ENCODE results near the gene LMO1.

The LMO1 gene

DNA sequence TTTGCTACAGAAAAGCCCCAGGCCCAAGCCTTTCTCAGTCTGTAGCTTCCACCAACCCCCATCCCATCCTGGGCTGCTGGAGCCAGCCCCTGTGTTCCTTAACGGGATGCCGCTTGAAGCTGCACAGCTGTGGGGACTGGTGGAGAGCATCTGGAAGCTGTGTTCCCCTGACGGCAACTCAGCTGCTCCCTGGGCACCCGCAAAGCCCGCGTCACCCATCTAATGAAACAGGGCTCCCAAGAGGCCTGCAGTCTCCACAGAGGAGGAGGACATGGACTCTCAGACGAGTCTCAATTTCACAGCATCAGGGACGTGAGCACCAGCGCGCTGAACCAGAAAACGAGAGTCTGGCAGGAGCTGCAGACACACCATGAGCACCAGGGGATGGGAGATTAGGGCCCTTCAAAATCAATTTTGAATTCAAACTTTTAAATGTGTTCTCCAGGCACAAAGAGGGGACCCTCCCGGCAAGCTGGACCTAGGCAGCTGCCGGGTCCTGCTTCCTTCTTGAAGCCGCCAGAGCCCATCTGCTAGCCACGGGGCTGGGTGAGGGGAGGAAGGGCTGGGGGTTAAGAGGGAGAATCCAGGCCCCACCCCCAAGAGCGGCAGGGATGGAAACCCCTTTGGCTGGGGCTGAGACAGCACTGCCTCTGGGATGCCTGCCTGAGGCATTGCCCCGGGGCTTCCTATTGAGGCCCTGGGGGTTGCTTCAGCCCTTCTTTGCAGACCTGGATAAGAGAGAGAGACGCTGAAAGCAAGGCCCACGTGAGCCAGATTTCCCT, 21.0 kb downstream of the LMO1 start:
- DNase-seq (ENCODE audit: low spot score): no peak

DNA sequence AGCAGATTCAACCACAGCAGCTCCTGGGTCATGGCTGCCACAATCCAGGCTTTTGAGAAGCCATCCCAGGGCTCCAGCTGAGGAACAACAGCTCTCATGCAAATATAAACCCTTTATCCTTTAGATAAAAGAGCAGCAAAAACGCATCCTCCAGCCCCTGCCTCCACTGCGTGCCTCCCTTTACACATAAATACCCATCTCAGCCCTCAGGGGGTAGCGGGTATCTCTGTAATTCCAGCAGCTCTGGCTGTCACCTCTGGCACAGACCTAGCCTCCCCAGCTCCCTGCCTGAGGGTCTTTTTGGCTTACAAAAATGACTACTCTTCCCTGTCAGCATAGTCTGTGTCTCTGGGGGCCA, 21.6 kb downstream of the LMO1 start:
- DNase-seq (ENCODE audit: low spot score): no peak

DNA sequence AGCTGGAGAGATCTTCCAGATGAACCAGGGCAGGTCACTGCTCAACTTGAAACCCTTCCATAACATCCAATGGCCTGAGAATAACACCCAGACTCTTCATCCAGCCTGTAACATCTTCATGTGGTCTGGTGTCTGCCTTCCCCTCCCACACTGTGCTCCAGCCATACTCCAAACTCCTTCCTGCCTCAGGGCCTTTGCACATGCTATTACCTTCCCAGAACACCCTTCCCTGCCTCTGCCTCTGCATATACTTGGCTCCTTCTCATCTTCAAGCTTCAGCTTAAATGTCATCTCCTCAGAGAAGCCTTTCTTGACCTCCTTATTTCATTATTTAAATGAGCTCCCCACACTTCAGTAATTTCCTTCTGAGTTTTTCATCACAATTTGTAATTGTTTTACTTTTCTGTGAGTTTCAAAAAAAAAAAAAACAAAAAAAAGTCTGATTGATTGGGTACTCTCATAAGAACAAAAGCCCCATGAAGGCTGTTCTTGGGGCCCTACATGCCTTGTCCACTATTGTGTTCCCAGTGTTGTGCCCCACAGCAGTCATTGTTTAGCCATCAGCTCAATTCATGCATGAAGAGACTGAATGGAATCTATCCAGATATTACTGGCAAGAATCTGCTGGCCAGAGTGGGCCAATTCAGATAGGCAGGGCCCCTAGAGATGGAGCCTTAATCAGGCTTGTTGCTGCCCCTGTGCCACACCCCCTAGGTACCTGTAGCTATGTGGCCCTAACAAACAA, 22.1 kb downstream of the LMO1 start:
- no peak for DNase-seq (ENCODE audit: low spot score)

DNA sequence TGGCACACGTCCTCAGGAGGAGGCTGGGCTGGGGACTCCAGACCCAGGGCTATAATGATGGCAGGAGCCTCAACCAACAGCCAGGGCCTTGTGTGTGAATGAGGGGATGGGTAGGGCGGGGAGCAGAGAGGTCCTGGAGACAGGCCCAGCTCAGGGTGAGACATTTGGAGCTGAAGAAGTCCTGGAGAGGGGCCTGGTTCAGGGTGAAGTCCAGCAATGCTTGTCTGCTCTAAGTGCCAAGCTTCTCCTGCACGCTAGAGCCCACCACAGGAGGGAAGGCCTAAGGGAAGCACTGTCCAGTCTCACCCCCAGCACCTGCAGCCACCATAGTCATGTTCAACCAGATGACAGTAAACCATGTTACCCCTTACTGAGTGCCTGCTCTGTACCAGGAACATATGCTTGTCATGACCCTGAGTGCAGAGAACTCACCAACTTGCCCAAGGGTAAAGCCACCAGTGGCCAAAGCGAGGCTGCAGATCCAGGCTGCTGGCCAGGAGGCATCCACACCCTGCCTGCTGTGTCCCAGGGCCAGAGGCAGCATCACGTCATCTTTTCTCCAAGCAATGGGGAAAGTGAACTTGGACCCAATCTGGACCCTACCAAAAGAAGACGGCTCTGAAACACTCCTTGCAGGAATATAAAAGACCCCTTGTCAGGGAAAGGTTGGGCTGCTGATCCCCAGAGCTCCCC, 24.0 kb downstream of the LMO1 start:
- no peak for DNase-seq (ENCODE audit: low spot score)

DNA sequence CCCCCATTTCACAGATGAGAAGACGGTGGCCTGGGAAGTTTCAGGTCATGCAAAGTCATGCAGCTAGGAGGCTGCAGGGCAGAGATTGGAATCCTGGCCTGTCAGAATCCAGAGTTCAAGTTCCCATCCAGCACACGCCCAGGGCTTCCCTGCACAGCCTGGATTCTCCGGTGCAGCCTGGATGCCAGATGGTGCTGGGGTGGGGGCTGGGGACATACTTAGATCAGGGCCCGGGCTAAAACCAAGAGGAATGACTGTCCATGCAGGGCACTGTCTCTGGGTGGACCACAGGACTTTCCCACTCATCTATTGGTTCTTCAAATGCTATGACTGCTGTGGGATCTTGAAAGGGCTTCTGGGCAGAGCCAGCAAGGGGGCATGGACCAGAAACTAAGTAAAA, 24.6 kb downstream of the LMO1 start:
- no peak for DNase-seq (ENCODE audit: low spot score)

DNA sequence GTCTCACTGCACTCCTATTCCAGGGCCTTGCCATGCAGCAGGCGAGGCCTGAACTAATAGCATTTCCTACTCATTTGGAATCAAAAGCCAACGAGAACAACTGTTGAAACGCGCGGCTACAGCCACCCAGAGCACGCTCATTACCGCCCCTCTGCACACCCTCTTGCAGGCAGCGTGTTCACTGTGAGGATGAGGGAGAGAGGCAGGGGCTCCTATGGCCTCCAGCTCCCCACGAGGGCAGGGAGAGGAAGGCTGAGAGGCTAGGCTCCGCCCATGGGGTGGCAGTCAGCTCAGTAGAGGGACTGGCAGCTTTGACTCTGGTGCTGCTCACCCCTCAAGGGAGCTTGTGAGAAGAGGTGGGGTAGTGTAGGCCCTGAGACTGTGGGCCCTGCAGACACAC, 26.2 kb downstream of the LMO1 start:
- no peak for DNase-seq (ENCODE audit: low spot score)

DNA sequence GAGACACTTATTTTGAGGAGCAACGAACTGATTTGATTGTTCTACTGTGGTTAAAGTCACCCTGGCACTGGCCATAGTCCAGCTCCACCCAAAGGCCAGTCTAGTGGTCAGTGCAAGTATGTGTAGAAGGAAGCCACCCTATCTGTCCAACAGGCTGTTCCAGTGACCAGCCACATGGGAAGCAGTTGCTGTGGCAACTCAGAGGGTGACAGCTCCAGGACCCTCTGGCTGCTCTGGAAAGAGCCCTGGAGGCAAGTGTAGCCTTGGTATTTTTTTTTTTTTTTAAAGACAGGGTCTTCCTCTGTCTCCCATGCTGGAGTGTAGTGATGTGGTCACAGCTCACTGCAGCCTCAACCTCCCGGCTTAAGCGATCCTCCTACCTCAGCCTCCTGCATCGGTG, 27.8 kb downstream of the LMO1 start:
- DNase-seq (ENCODE audit: low spot score): no peak

DNA sequence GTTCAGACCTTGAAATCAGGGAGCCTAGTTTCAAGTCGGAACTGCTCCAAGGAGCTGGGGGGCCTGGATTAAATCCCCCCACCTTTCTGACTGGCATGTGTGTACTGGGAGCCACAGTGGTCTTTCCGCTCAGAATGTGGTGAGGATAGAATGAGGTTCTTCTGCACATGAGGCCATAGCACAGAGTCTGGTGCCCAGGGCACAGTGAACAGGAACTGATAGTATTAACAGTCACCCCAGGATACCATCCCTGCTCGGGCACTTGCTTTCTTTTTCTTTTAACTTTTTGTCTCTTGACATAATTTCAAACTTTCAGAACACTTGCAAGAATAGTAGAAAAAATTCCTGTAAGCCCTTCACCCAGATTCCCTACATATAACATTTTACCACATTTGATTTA, 28.8 kb downstream of the LMO1 start:
- no peak for DNase-seq (ENCODE audit: low spot score)

DNA sequence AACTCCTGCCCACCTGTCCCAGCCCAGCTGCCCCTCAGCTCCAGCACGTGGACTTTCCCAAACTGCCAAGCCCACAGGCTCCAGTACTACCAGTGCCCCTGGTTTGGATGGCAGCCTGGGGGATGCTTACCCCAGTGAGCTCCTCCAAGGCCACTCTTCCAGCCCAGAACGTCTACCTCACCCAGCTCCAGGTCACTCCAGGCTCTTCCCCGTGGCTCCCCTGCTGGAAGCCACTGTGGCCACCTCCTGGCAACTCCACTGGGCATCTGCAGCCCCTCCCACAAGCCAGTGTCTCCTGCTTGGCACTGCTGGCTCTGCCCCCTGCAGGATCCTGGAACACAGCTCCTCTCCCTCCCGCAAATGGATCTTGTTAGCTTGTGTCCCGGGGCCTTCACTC, 29.3 kb downstream of the LMO1 start:
- DNase-seq (ENCODE audit: low spot score): no peak

DNA sequence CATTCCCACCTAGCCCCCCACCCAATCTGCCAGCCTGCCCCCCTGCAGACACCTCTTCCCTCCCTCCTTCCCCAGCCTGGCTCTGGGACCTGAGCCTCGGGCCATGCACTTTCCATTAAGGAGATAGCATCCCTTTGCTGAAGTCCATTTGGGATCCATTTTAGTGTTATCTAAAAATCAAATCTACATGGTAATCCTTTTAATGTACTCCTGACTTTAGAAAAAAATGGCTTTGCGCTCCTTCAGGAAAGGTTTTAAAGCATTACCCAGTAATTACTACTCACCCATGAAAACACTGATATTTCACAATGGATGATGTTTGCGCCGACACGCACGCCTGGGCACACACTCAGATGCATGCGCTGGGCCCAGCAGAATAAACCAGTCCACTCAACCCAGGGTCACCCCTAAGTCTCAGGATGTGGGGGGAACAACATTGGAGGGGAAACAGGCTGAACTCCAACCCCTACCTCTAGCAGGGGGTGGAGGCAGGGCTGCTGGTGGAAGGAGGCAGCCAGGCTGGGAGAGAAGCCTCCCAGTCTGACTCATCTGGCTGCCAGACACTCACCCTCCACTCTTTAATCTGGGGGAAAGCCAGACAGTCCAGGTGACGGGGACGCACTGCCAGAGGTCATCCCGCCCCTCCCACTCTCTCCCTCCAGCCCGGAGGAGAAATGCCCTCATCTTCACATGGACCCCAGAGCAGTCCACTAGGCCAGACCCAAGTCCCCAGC, 29.8 kb downstream of the LMO1 start:
- no peak for DNase-seq (ENCODE audit: low spot score)

DNA sequence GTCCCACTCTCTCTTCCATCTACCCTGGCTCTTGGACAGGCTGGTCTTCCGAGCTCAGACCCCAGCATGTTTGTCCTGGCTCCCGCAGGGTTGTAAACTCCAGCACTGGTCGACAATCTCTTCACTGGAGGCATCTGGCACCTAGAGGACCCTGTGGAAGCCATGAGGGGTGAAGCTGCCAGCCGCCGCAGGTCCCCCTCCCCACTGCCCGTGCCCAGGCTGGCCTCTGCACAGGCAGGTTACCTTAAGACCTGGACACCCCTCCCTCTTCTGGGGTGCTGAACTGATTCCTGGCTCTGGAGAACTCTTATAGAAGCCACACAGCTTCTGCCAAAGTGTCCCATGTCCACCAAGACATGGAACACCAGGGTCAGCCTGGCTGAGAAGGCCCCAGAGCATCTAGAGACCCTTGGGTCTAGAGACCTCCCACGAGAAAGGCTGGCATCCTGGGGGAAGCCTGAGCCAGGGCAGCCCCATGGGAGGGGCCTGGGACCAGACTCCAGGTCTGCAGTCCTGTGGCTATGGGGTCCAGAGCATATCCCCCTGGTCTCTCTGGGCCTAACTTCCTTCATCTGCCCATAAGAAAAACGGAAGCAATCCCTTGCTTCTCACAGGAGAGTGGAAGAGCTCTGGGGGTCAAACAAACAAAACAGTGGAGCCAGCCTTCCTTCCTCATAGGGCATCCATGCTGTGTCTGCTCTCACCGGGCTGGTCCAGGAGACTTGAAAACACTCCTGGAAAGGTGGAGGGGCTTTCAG, 30.6 kb downstream of the LMO1 start:
- no peak for DNase-seq (ENCODE audit: low spot score)

DNA sequence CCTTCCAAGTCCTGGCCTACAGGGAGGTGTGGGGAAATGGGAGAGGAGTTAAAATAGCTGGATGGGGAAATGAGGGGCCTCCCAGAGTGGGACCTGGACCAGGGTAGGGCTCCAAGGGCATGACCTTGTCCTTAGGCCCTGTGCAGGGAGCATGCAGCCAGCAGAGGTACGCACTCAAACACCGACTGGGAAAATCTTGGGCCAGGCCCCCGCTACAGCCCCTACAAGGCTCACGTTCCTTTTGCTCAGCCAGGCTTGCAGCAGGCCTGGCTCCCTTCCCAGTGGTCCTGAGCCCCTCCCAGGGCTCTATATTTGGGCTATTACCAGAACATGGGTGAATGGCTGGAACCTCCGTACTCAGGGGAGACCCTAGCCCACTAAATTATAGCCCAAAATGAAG, 31.3 kb downstream of the LMO1 start:
- no peak for DNase-seq (ENCODE audit: low spot score)

DNA sequence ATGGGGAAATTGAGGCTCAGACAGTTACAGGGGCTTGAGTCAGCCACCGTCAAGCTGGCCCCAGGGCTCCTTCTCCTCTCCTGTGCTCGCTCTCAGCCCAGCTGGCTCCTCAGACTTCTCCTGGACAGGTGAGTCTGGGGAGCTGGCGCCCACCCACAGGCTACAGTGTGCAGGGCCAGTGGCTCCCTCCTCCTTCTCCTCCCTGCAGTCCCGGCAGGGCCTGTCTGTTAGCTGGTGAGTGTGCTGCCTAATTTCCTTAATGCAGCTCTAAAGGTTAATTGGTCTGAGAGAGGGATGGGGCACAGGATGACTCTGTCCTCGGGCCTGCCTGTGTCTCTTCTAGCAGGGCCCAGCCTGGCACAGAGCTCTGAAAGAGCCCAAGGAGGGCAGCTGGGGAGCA, 31.7 kb downstream of the LMO1 start:
- DNase-seq (ENCODE audit: low spot score): no peak

DNA sequence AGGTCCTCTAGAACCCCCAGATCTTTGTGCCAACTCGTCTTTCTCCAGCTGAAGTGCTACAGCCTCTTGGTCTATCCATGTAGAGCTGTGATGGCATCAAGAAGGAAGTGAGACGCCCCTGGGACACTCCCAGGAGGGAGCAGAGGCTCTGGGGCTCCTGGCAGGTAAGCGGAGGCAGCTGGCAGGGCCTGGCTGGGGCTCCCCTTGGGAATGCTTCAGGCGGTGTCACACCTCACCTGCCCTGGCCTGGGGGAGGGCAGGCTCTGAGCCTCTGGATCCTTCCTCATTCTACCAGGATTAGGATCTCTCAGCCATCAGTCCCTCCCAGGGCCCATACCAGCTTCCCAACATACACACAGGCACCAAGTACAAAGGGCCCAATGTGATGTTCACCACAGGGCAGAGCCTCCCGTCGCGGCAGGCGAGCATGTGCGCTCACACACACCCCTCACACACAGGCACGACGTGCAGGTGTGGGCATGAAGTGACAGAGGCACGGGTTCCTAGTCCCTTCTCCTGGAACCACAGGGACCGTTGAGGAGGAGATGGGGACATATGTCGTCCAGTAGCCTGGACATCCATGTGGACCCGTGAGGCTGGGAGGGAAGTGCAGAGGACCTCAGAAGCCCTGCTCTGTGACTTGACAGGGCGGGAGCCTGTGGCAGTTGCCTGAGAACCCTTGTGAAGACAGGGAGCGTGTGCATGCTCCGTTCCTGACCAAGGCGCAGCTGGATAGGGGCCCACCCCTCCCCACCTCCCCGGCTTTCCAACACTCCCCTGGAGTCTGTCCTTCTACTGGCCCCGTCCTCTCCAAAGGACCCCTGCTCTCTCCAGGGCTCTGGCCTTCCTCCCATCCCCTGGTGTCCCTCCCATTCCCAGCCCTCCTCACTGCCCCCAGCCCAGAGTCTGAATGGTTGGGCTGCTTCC, 32.5 kb downstream of the LMO1 start:
- DNase-seq (ENCODE audit: low spot score): no peak

DNA sequence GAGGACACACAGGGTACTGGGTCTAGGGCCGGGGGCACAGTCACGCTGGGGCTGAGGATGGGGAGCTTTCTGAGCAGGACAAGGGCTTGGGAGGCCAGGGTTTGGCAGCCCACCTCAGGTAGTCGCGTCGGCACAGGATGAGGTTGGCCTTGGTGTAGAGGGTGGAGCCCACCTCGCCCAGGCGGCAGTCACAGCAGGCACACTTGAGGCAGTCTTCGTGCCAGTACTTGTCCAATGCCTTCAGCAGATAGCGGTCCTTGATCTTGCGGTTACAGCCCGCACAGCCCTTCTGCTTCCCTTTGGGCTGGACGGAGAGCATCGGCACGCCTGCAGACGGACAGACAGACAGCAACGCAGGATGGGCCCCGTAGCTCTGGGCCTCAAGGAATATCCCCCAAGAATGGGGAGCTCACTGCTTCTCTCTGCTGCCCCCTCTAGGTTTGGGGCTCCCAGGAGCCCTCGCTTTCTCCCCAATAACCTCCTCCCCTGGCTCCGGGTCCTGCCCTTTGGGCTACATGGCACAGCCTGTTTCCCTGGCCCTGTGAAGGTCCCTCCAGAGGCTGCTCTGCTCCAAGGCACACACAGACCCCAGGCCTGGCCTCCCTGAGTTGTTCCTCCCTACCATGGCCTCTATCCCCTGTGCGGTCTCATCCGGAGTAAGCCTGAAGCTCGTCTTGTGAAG, 33.4 kb downstream of the LMO1 start:
- DNase-seq (ENCODE audit: low spot score): no peak

DNA sequence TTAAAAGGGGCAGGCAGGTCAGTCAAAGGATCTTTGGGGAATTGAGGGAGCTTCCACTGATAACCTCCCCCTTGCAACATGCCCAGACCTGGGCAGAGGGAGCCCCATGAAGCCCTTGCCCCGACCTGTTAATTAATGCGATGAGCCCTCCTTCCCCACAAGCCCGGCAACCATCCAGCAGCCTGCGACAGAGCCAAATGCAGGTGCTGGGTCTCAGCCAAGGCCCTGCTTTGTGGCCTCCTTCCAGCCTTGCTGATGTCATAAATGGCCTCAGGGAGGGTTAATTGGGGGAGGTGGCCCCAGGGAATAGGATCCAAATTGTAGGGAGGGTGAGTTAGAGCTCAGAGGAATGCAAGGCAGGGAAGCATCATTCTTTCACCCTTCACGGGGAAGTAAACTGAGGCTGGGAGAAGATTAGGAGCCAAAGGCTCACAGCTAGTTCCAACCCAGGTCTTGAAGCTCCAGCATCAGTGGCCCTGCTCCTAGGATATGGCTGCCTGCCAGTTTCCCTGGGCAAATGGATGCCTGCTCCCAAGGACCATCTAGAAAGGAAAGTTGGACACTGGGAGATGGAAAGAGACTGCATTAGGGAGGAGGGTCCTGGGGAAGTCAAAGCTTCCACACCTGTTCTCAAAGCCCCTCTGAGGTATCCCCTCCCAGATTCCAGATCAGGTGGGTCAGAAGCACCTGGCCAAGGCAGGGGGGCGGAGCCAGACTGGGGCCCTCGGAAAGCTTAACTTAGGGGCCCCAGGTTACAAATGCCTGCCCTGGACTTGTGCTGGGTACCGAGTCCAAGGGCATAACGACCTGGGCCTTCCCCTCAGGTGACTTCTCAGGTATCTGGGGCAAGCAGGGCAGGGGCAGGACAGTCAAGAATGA, 34.1 kb downstream of the LMO1 start:
- peak; percentile 45 for DNase-seq (ENCODE audit: low spot score)

DNA sequence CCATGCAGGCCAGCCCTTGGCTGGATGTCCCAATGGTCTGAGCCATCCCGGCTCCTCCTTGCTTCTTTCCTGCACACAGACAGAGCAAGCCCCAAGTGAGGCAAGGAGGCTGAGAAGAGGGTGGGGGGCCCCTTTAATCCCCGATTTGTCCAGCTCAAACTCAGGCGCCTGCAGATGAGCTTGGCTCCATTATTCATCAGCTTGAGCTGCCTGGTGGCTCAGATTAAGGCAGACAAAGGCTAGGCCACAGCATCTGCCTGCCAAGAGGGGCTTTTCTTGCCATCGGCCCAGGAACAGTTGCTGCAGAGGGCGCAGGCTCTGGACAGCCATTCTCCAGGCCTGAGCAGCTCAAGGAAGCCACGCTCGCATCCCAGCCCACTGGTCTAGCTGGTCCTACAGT, 35.4 kb downstream of the LMO1 start:
- no peak for DNase-seq (ENCODE audit: low spot score)

DNA sequence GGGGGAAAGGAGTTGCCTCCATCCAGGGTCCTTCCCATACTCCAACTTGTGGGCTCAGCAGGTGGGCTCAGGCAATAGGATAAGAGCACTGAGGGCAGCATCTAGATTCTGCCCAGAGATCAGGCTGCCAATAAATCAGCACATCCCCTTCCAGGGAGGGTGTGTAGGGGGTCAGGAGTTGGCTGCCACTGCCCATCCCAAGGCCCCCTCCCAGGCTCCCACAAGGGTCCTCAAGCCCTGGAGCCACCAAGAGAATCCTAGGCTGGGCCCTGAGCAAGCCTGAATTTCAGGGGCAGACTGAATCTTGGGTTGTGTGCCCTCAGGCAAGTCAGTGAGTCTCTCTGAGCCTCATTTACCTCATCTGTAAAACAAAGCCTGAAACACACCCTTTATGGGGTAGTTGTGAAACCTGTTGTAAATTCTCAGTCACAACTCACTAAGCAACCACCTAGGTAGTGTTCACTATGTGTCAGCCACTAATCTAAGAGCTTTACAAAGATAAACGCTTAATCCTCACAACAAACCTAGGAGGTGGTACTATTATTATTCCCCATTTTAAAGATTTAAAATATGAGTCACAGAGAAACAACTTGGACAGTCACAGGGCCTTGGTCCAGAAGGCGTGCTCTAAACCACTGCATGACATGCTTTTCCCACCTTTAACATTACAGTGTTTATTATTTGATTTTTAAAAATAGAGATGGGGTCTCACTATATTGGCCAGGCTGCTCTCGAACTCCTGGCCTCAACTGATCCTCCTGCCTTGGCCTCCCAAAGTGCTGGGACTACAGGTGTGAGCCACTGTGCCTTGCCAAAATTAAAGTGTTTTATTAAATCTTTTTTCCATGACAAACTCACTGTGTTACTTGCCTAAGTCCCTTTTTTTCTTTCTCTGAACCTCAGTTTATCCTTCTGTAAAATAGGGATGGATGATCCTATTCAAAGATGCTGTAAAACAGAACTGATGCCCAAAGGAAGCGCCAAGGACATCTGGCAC, 36.2 kb downstream of the LMO1 start:
- peak; percentile 27 for DNase-seq (ENCODE audit: low spot score)
